HL-60 (cell line): ENCODE data around the gene TTC8.

Experiments
- CTCF ChIP-seq: IDR thresholded peaks from one replicate; pipeline ENCODE4 v1.5.1; 2011; ENCODE audit warnings: low read length, control low read depth, inconsistent platforms; ENCODE audit not compliant: insufficient read depth
- POLR2AphosphoS5 ChIP-seq: IDR thresholded peaks from 2 replicates; pipeline ENCODE4 v1.6.1; 2012; ENCODE audit warnings: low read depth
- TF ChIP-seq, protein P1 (sequence below): IDR thresholded peaks from 2 replicates; pipeline ENCODE4 v1.6.1; 2012; ENCODE audit warnings: low read depth; ENCODE audit not compliant: insufficient replicate concordance

GRCh38 chr14:88791252-88791621 lies 33.2 kb upstream of the TTC8 start:
- TF ChIP-seq, protein P1, sequence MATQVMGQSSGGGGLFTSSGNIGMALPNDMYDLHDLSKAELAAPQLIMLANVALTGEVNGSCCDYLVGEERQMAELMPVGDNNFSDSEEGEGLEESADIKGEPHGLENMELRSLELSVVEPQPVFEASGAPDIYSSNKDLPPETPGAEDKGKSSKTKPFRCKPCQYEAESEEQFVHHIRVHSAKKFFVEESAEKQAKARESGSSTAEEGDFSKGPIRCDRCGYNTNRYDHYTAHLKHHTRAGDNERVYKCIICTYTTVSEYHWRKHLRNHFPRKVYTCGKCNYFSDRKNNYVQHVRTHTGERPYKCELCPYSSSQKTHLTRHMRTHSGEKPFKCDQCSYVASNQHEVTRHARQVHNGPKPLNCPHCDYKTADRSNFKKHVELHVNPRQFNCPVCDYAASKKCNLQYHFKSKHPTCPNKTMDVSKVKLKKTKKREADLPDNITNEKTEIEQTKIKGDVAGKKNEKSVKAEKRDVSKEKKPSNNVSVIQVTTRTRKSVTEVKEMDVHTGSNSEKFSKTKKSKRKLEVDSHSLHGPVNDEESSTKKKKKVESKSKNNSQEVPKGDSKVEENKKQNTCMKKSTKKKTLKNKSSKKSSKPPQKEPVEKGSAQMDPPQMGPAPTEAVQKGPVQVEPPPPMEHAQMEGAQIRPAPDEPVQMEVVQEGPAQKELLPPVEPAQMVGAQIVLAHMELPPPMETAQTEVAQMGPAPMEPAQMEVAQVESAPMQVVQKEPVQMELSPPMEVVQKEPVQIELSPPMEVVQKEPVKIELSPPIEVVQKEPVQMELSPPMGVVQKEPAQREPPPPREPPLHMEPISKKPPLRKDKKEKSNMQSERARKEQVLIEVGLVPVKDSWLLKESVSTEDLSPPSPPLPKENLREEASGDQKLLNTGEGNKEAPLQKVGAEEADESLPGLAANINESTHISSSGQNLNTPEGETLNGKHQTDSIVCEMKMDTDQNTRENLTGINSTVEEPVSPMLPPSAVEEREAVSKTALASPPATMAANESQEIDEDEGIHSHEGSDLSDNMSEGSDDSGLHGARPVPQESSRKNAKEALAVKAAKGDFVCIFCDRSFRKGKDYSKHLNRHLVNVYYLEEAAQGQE, result no peak
- TF ChIP-seq CTCF (no peak), POLR2AphosphoS5 (no peak)
